ENCODE measurements around the gene GPR135.
"Not testable (repeated sequence)": the region's sequence is repeated elsewhere in the genome, so short reads cannot be mapped to it uniquely, and the experiment has no call there.

The GPR135 gene

GRCh38 chr14:59474172-59474571 is 9.0 kb upstream of the GPR135 start:
- DNase-seq (ENCODE audit: low spot score) = no peak

GRCh38 chr14:59464486-59465315 is 479 bp downstream of the GPR135 start:
- DNase-seq (ENCODE audit: low spot score) = no peak

GRCh38 chr14:59463787-59464485 is 1.2 kb downstream of the GPR135 start:
- DNase-seq (ENCODE audit: low spot score) = no peak

- no peak for DNase-seq (ENCODE audit: low spot score)
Measured at GRCh38 chr14:59461891-59462290, 3.3 kb downstream of the GPR135 start.

- no peak for DNase-seq (ENCODE audit: low spot score)
Measured at GRCh38 chr14:59460378-59460777, 4.8 kb downstream of the GPR135 start.

- DNase-seq (ENCODE audit: low spot score) = no peak
Measured at GRCh38 chr14:59458486-59458885, 6.7 kb downstream of the GPR135 start.

- no peak for DNase-seq (ENCODE audit: low spot score)
Measured at GRCh38 chr14:59455411-59455810, 9.8 kb downstream of the GPR135 start.

- DNase-seq (ENCODE audit: low spot score) = no peak
Measured at GRCh38 chr14:59454139-59454538, 11.0 kb downstream of the GPR135 start.

- no peak for DNase-seq (ENCODE audit: low spot score)
Measured at GRCh38 chr14:59451849-59452248, 13.3 kb downstream of the GPR135 start.

GRCh38 chr14:59450716-59451115 is 14.5 kb downstream of the GPR135 start:
- no peak for DNase-seq (ENCODE audit: low spot score)

GRCh38 chr14:59448673-59449072 is 16.5 kb downstream of the GPR135 start:
- DNase-seq (ENCODE audit: low spot score) = not testable (repeated sequence)

- DNase-seq (ENCODE audit: low spot score) = no peak
Measured at GRCh38 chr14:59439256-59439965, 25.8 kb downstream of the GPR135 start.

GRCh38 chr14:59438195-59438647 is 27.0 kb downstream of the GPR135 start:
- DNase-seq (ENCODE audit: low spot score) = no peak

- no peak for DNase-seq (ENCODE audit: low spot score)
Measured at GRCh38 chr14:59435987-59436386, 29.2 kb downstream of the GPR135 start.

- DNase-seq (ENCODE audit: low spot score) = peak; percentile 39
Measured at GRCh38 chr14:59435101-59435500, 30.1 kb downstream of the GPR135 start.

GRCh38 chr14:59429790-59430189 is 35.4 kb downstream of the GPR135 start:
- no peak for DNase-seq (ENCODE audit: low spot score)

GRCh38 chr14:59428581-59429012 is 36.6 kb downstream of the GPR135 start:
- DNase-seq (ENCODE audit: low spot score) = no peak

GRCh38 chr14:59427653-59428580 is 37.3 kb downstream of the GPR135 start:
- no peak for DNase-seq (ENCODE audit: low spot score)

GRCh38 chr14:59425322-59425935 is 39.8 kb downstream of the GPR135 start:
- no peak for DNase-seq (ENCODE audit: low spot score)

- no peak for DNase-seq (ENCODE audit: low spot score)
Measured at GRCh38 chr14:59424341-59425071, 40.7 kb downstream of the GPR135 start.

All from pons (tissue), 1 donor.